ENCODE results near the gene RTKN. TPM values are rescaled to one million over a fixed set of nuclear protein-coding genes. Genes with fewer than 3 reads are reported as not detected.

The RTKN gene
- 11.1 TPM for total RNA-seq

GRCh38 chr2:74441690-74442482 lies at the start of gene RTKN:
Gene RTKN, minus strand, starts transcription at chr2:74441937. Its CDS starts 121 bp downstream, at chr2:74441816.

GRCh38 chr2:74482801-74483674 lies 41.3 kb upstream of the RTKN start, which contains the start of the genes CCDC142 and TTC31:
Gene CCDC142, minus strand, starts transcription at chr2:74482998. Its CDS starts 161 bp downstream, at chr2:74482837.
Gene TTC31, plus strand, starts transcription at chr2:74483081. Its CDS starts 15 bp downstream, at chr2:74483096.

GRCh38 chr2:74472086-74472944 lies 30.6 kb upstream of the RTKN start, which contains the start of gene MRPL53:
Gene MRPL53, minus strand, starts transcription at chr2:74472680. Its CDS starts 20 bp downstream, at chr2:74472660.

GRCh38 chr2:74458132-74458937 lies 16.6 kb upstream of the RTKN start, which contains the start of gene WBP1:
Gene WBP1, plus strand, starts transcription at chr2:74458438. Its CDS starts 165 bp downstream, at chr2:74458603.

GRCh38 chr2:74454654-74455511 lies 13.1 kb upstream of the RTKN start, which contains the start of gene INO80B:
Gene INO80B, plus strand, starts transcription at chr2:74455087. Its CDS starts 30 bp downstream, at chr2:74455117.

GRCh38 chr2:74421221-74421870 lies 20.4 kb downstream of the RTKN start, which contains the start of the genes C2orf81 and WDR54:
Gene C2orf81, minus strand, starts transcription at chr2:74421619. Its CDS starts 59 bp downstream, at chr2:74421560.
Gene WDR54, plus strand, starts transcription at chr2:74421730. Its CDS starts 424 bp downstream, at chr2:74422154.

GRCh38 chr2:74379851-74380789 lies 61.6 kb downstream of the RTKN start, which contains the start of gene DCTN1:
Gene DCTN1, minus strand, starts transcription at chr2:74380311. Its CDS starts 274 bp downstream, at chr2:74380037.

Other genes with a start within 250 kb of the RTKN start
- gene MTHFD2, start 243.3 kb downstream of the RTKN start, total RNA-seq = 31.1 TPM
- gene SLC4A5, start 98.5 kb downstream of the RTKN start, total RNA-seq = 3.2 TPM
- gene DCTN1, start 61.6 kb downstream of the RTKN start, total RNA-seq = 159 TPM
- gene C2orf81, start 20.3 kb downstream of the RTKN start, total RNA-seq = 0.92 TPM
- gene WDR54, start 20.2 kb downstream of the RTKN start, total RNA-seq = 34.4 TPM
- 10.1 TPM for gene INO80B, start 13.2 kb upstream of the RTKN start, total RNA-seq
- 26.5 TPM for gene WBP1, start 16.5 kb upstream of the RTKN start, total RNA-seq
- gene MOGS, start 23.4 kb upstream of the RTKN start, total RNA-seq = 23.1 TPM
- 15.0 TPM for gene MRPL53, start 30.7 kb upstream of the RTKN start, total RNA-seq
- 31.1 TPM for gene CCDC142, start 41.1 kb upstream of the RTKN start, total RNA-seq
- gene TTC31, start 41.1 kb upstream of the RTKN start, total RNA-seq = 11.8 TPM
- not detected for gene LBX2, start 57.7 kb upstream of the RTKN start, total RNA-seq
- 9.5 TPM for gene PCGF1, start 65.8 kb upstream of the RTKN start, total RNA-seq
- not detected for gene TLX2, start 72.5 kb upstream of the RTKN start, total RNA-seq
- not detected for gene DQX1, start 84.3 kb upstream of the RTKN start, total RNA-seq
- 48.2 TPM for gene AUP1, start 87.8 kb upstream of the RTKN start, total RNA-seq
- 46.1 TPM for gene HTRA2, start 88.0 kb upstream of the RTKN start, total RNA-seq
- gene LOXL3, start 112.0 kb upstream of the RTKN start, total RNA-seq = 6.7 TPM
- 5.3 TPM for gene DOK1, start 112.8 kb upstream of the RTKN start, total RNA-seq
- 2.3 TPM for gene M1AP, start 206.4 kb upstream of the RTKN start, total RNA-seq
- 21.0 TPM for gene SEMA4F, start 212.3 kb upstream of the RTKN start, total RNA-seq